GM23338 (cell line): ENCODE results near the gene TXLNG. TPM values are rescaled to one million over a fixed set of nuclear protein-coding genes. Genes with fewer than 3 reads are reported as not detected.
"Not testable (repeated sequence)": the region's sequence is repeated elsewhere in the genome, so short reads cannot be mapped to it uniquely, and the experiment has no call there.

Source experiments
- ATAC-seq: fragments of 200-7000 bp; cut with Tn5 transposase; 3 replicates; pipeline ENCODE4 v1.9.1; 2020
- DNase-seq: peaks from one replicate; pipeline ENCODE4 v3.0.0-alpha.2; 2015; ENCODE audit warnings: low spot score
- H2AFZ ChIP-seq: fragments of 200-600 bp; sonication (generic); 2 replicates; pipeline ENCODE4 v1.8.0; 2016; ENCODE audit warnings: antibody characterized with exemption, mild to moderate bottlenecking, moderate library complexity
- H3F3A ChIP-seq: fragments of 200-600 bp; sonication (generic); replicated peaks from 2 replicates; pipeline ENCODE4 v1.8.0; 2017; ENCODE audit warnings: antibody characterized with exemption, mixed run types, low read depth
- H3K27ac ChIP-seq: fragments of 200-600 bp; sonication (generic); 2 replicates; pipeline ENCODE4 v1.6.1; 2016; ENCODE audit warnings: low read depth
- H3K27me3 ChIP-seq: fragments of 200-600 bp; sonication (generic); 2 replicates; pipeline ENCODE4 v1.8.0; 2016; ENCODE audit warnings: mild to moderate bottlenecking, mixed run types, moderate library complexity; ENCODE audit not compliant: insufficient read depth
- H3K36me3 ChIP-seq: fragments of 200-600 bp; sonication (generic); 2 replicates; pipeline ENCODE4 v1.8.0; 2016; ENCODE audit warnings: mild to moderate bottlenecking; ENCODE audit not compliant: insufficient read depth
- H3K4me1 ChIP-seq: fragments of 200-600 bp; sonication (generic); 2 replicates; pipeline ENCODE4 v1.8.0; 2016; ENCODE audit warnings: mild to moderate bottlenecking, moderate library complexity; ENCODE audit not compliant: insufficient read depth
- H3K4me2 ChIP-seq: fragments of 200-600 bp; sonication (generic); 2 replicates; pipeline ENCODE4 v1.7.1; 2017; ENCODE audit warnings: mixed run types
- H3K4me3 ChIP-seq: fragments of 200-600 bp; sonication (generic); 2 replicates; pipeline ENCODE4 v1.6.1; 2016; ENCODE audit warnings: mixed run types
- H3K79me2 ChIP-seq: fragments of 200-600 bp; sonication (generic); replicated peaks from 2 replicates; pipeline ENCODE4 v1.8.0; 2017; ENCODE audit warnings: mild to moderate bottlenecking; ENCODE audit not compliant: insufficient read depth
- H3K9me2 ChIP-seq: fragments of 200-600 bp; sonication (generic); 2 replicates; pipeline ENCODE4 v1.8.0; 2017; ENCODE audit not compliant: insufficient read depth
- H4K20me1 ChIP-seq: fragments of 200-600 bp; sonication (generic); replicated peaks from 2 replicates; pipeline ENCODE4 v1.8.0; 2017; ENCODE audit warnings: mild to moderate bottlenecking; ENCODE audit not compliant: insufficient read depth
- H3K27ac Mint-ChIP-seq: 2 replicates; pipeline ENCODE4 v1.8.0; 2020; ENCODE audit warnings: inconsistent platforms, mild to moderate bottlenecking, moderate library complexity, mixed read lengths
- H3K27me3 Mint-ChIP-seq: 3 replicates; pipeline ENCODE4 v1.8.0; 2022; ENCODE audit warnings: low read depth, mild to moderate bottlenecking, moderate library complexity, mixed read lengths, inconsistent platforms; ENCODE audit not compliant: insufficient read depth, poor library complexity
- H3K36me3 Mint-ChIP-seq: 3 replicates; pipeline ENCODE4 v1.8.0; 2021; ENCODE audit warnings: low read depth, mild to moderate bottlenecking, inconsistent platforms, moderate library complexity, mixed read lengths
- H3K4me1 Mint-ChIP-seq: 3 replicates; pipeline ENCODE4 v1.8.0; 2020; ENCODE audit warnings: mild to moderate bottlenecking, inconsistent platforms, mixed read lengths
- H3K4me3 Mint-ChIP-seq: 3 replicates; pipeline ENCODE4 v1.8.0; 2021; ENCODE audit warnings: moderate library complexity, mild to moderate bottlenecking, inconsistent platforms, mixed read lengths
- H3K9me3 Mint-ChIP-seq: 3 replicates; pipeline ENCODE4 v1.8.0; 2020; ENCODE audit warnings: moderate library complexity, mild to moderate bottlenecking, inconsistent platforms, mixed read lengths
- CREB1 ChIP-seq: fragments of 250-450 bp; sonication (Bioruptor Pico); IDR thresholded peaks from 2 replicates; pipeline ENCODE4 v1.5.0; 2020; ENCODE audit warnings: low read depth, mild to moderate bottlenecking, moderate library complexity
- NANOG ChIP-seq: IDR thresholded peaks from 2 replicates; pipeline ENCODE4 v1.6.1; 2016; ENCODE audit warnings: antibody characterized with exemption, borderline replicate concordance
- STAT1 ChIP-seq: IDR thresholded peaks from one replicate; pipeline ENCODE4 v1.6.1; 2016; ENCODE audit warnings: antibody characterized with exemption; ENCODE audit not compliant: unreplicated experiment
- ZNF114 ChIP-seq: fragments of 250-450 bp; sonication (Bioruptor Pico); IDR thresholded peaks from 2 replicates; pipeline ENCODE4 v1.5.0; 2020; ENCODE audit warnings: mild to moderate bottlenecking, moderate library complexity
- ZNF462 ChIP-seq: fragments of 250-450 bp; sonication (Bioruptor Pico); IDR thresholded peaks from 2 replicates; pipeline ENCODE4 v1.5.0; 2020; ENCODE audit warnings: mild to moderate bottlenecking, moderate library complexity
- polyA plus RNA-seq: library from polyadenylated mRNA; unstranded; fragments of >200 nt; fragmentation: Nextera tagmentation; extraction: Ambion mirVana; gene quantifications from 2 replicates; pipeline ENCODE4 v1.2.1, GENCODE V29; 2016
- total RNA-seq: library from RNA; depleted of rRNA; stranded (reverse); fragments of >200 nt; shearing (Covaris generic); gene quantifications from 2 replicates; pipeline ENCODE4 v1.2.3, GENCODE V29; 2014
- TF ChIP-seq, protein P1 (sequence below), 2 experiments: fragments of 200-600 bp in 1 of 2; sonication (generic) in 1 of 2; conservative IDR thresholded peaks; 2 replicates each; pipeline versions ENCODE4 v1.5.1 to v1.6.1; 2016 to 2017; ENCODE audit warnings: antibody characterized with exemption in 2 of 2, low read depth in 2 of 2, mild to moderate bottlenecking in 2 of 2, moderate library complexity in 1 of 2

The TXLNG gene
- total and polyA plus RNA-seq, 2 experiments from 2014 or later: 45.3 to 48.4 TPM

DNA sequence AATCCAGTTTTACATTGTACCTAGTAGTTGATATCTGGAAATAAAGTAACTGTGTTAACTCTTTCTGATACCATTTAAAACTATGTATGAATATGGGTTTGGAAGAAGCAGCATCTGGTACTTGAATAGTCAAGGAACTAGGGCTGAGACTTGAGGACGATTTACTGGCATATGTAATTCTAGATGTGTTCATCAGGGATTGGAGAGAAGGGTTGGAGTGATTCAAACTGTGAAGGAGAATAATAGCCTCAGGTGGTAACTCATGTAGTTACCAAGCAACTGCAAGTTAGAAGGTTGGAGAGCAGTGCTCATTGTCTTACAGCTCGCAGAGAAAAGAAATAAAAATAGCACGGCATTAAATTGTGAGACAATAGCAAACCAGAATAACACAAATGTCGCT is 29.5 kb upstream of the TXLNG start (continued):
- TF ChIP-seq ZNF462 (CRISPR knock-in tag): no peak
- TF ChIP-seq NANOG: no peak
- TF ChIP-seq ZNF114: no peak
- TF ChIP-seq STAT1: no peak
- TF ChIP-seq, protein P1, sequence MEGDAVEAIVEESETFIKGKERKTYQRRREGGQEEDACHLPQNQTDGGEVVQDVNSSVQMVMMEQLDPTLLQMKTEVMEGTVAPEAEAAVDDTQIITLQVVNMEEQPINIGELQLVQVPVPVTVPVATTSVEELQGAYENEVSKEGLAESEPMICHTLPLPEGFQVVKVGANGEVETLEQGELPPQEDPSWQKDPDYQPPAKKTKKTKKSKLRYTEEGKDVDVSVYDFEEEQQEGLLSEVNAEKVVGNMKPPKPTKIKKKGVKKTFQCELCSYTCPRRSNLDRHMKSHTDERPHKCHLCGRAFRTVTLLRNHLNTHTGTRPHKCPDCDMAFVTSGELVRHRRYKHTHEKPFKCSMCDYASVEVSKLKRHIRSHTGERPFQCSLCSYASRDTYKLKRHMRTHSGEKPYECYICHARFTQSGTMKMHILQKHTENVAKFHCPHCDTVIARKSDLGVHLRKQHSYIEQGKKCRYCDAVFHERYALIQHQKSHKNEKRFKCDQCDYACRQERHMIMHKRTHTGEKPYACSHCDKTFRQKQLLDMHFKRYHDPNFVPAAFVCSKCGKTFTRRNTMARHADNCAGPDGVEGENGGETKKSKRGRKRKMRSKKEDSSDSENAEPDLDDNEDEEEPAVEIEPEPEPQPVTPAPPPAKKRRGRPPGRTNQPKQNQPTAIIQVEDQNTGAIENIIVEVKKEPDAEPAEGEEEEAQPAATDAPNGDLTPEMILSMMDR (conservative IDR thresholded peaks at IDR 0.05; ENCODE audit: low read depth in 2 of 2): no peak
- TF ChIP-seq CREB1 (CRISPR knock-in tag): no peak

DNA sequence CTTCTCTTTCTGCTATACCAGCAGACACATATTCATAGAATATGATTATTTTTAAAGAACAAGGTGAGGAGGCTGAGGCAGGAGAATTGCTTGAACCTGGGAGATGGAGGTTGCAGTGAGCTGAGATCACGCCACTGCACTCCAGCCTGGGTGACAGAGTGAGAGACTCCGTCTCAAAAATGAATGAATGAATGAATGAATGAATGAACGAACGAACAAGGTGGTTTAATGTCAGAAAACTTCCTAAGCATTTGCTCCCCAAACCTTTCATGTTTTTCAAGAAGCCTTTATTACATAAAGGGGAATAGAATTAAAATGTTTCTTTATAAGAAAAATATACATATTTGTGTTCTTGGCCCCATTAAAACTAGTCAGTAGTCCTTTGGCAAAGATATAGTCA is 24.8 kb upstream of the TXLNG start:
- not testable (repeated sequence) for H3K27me3 Mint-ChIP-seq, H3K4me3 ChIP-seq, H3K9me2 ChIP-seq, H3K4me1 ChIP-seq, H2AFZ ChIP-seq, H3K4me2 ChIP-seq, H3K27me3 ChIP-seq, H3F3A ChIP-seq, H3K27ac ChIP-seq, H3K79me2 ChIP-seq, H3K9me3 Mint-ChIP-seq, ATAC-seq, H3K36me3 ChIP-seq, H3K27ac Mint-ChIP-seq, H3K4me1 Mint-ChIP-seq, DNase-seq, H3K4me3 Mint-ChIP-seq, H4K20me1 ChIP-seq
- peaks cover 30% of the 10 kb centered on the region for H3K36me3 Mint-ChIP-seq
